NCI-H1092 treated with DMSO at 0.1 percent for 48 hours (cell line): ENCODE data around the gene OAT.
"Not testable (repeated sequence)": the region's sequence is repeated elsewhere in the genome, so short reads cannot be mapped to it uniquely, and the experiment has no call there.

Experiments
- DNase-seq: peaks from one replicate; lab custom pipeline; 2025; lab: John Stamatoyannopoulos, UW

OAT gene

DNA sequence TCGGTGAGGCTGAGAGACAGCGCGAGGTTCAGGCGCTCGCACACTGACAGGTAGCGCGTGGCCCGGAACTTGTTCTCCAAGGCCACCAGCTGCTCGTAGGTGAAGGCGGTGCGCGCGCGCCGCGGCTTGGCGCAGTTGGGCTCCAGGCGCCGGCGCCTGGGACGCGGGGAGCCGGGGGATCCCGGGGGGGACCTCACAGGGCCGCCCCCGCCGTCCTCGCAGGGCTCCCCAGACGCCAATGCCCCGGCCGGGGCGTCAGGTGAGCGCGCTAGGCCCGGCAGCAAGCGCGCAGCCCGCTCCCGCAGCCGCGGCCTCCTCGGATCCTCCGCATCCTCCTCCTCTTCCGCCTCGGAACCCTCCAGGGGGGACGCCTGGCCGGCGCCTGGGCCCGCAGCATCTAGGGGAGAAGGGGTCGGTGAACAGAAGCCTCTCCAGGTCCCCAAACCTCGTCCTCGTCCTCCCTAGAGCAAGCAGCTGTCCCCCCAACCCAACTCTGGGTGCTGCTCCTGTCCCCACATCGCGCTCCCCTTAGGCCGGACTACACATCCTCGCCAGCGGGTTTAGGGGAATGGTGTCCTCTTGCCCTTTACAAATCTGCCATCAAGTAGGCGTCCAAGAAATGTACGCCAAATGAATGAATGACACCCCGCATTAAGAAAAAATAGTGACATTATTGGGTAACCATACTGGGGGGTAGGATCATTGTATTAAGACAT lies 29.2 kb upstream of the OAT start:
- no peak for DNase-seq

DNA sequence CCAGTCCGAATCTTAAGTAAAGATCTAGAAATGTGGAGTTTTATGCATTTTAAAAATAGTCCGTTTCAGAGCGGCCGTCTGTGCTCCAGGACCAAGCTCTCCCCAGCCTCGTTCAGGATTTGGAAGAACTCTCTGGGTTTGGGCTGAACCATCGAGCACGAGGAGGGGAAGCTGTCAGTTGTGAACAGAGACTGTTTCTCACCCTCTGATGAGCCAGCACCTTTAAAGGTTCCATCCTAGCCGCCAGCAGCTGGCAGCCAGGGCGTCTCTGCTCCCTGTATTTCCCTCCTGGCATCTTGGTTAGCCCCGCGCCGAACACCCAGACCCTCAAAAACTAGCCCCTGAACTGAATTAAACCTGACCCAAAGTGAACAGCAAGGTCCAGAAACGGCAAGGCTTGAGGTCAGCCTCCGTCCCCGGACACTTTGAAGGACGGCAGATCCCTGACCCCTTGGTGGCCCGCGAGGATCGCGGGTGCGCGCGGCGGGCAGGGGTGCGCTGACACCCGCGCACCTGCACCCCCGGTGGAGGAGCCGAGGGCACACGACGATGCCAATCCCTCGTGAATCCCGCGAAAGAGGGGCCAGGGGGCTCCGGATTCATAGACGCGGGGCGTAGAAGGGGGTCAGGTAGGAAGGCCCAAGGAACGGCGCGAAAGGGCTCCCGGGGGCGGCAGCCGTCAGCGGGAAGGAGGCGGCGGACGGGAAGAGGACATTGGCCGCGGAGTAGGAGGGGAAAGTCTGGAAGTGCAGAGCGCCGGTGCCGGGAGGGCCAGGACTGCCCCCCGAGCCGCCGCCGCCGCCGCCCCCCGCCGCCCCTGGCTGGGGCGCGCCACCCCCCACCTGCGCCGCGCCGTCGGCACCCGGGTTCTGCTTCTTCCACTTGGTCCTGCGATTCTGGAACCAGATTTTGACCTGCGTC lies 28.4 kb upstream of the OAT start:
- no peak for DNase-seq

DNA sequence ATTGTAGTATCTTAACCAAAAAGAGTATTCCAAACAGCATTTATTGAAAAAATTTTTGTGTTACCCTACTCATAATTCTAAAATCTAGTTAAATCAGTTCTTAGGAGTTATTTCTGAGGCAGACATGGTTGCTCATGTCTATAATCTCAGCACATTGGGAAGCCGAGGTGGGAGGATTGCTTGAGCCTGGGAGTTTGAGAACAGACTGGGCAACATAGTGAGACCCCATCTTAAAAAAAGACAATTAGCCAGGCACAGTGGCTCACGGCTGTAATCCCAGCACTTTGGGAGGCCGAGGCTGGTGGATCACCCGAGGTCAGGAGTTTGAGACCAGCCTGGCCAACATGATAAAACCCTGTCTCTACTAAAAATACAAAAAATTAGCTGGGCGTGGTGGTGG lies 23.0 kb upstream of the OAT start:
- DNase-seq: not testable (repeated sequence)

- no peak for DNase-seq
Observed at GRCh38 chr10:124436191-124436638, 17.5 kb upstream of the OAT start.

DNA sequence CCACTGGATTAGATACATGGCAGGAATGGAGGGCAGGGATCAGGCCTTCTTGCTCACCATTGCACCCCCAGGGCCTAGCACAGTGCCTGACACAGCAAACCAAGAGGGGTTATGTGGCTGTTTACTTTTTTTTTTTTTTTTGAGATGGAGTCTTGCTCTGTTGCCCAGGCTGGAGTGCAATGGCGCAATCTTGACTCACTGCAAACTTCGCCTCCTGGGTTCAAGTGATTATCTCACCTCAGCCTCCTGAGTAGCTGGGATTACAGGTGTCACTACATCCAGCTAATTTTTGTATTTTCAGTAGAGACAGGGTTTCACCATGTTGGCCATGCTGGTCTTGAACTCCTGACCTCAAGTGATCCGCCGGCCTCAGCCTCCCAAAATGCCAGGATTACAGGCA lies 17.0 kb upstream of the OAT start:
- DNase-seq: not testable (repeated sequence)

- DNase-seq: no peak
Observed at GRCh38 chr10:124433461-124433860, 14.7 kb upstream of the OAT start.

DNA sequence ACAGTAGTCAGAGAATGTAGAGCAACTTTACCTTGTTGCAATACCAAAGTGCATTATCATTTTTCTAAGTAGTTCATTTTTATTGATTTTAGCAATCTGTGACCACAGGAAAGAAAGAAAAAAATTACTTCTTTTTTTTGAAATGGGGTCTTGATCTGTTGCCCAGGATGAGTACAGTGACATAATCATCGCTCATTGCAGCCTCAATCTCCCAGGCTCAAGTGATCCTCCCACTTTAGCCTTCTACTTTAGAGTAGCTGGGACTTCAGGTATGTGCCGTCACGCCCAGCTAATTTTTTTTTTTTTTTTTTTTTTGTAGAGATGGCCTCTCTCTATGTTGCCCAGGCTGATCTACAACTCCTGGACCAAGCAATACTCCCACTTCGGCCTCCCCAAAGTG lies 11.4 kb upstream of the OAT start:
- DNase-seq: no peak

DNA sequence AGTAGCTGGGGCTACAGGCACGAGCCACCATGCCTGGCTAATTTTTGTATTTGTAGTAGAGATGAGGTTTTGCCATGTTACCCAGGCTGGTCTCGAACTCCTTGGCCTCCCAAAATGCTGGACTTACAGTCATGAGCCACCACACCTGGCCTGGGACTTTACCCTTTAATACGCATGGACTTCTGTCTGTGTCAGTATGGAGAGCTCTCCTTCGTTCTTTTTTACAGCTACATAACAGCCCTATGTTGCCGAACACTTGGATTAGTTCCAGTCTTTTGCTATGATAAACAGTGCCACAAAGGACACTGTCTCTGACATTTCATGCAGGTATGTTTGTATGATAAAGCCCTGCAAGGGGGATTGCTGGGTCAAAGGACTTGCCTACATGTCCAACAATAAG lies 10.9 kb upstream of the OAT start:
- no peak for DNase-seq

DNA sequence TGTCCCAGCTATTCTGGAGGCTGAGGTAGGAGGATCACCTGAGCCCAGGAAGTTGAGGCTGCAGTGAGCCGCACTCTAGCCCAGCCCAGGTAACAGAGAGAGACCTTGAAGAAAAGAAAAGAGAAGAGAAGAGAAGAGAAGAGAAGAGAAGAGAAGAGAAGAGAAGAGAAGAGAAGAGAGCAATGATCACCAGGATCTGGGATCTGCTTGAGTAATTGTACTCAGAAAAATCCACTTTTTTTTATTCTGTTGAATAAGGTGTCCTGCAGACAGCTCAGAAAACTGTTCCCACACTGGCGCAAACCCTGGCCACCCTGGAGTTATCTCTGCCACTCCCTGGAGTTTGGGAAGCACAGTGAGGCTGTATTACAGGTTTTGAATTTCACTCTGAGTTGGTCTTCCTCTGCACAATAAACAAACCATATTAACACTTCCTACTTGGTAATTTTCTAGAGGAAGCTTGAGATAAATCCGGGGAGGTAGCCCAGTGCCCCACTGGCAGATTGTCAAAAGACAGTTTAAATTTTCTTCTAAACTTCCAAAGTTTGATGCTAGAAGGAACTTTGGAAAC lies 9.6 kb upstream of the OAT start:
- DNase-seq: no peak

GRCh38 chr10:124425227-124425962 lies 6.7 kb upstream of the OAT start:
- no peak for DNase-seq

DNA sequence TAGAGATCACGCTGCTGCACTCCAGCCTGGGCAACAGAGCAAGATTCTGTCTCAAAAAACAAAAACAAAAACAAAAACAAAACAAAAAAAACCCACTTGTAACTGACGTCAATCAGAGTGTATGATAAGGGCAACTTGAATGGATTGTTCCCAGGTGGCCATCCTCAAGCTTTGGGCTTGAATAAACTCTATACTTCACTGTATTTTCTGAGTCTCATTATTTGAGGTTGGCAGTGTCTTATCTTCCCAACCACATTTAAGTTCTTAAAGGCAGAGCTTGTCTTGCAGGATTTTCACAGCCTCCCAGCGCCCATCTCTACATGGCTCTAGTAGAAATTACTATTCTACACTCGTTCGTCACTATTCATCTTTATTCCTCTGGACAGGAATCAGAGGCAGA lies 5.1 kb upstream of the OAT start:
- no peak for DNase-seq

DNA sequence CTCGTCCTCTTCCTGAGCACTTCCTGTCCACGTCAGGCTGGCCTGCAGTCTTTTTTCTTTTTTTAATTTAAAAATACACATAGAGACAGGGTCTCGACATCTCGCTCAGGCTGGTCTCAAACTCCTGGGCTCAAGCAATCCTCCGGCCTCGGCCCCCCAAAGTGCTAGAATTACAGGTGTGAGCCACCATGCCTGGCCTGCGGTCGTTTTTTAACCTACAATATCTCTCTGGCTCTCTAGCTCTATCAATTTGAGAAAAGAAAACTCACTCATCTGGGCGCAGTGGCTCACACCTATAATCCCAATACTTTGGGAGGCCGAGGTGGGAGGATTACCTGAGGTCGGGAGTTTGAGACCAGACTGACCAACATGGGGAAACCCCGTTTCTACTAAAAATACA lies 4.0 kb upstream of the OAT start:
- DNase-seq: no peak

- DNase-seq: no peak
Observed at GRCh38 chr10:124420254-124420653, 1.5 kb upstream of the OAT start.

DNA sequence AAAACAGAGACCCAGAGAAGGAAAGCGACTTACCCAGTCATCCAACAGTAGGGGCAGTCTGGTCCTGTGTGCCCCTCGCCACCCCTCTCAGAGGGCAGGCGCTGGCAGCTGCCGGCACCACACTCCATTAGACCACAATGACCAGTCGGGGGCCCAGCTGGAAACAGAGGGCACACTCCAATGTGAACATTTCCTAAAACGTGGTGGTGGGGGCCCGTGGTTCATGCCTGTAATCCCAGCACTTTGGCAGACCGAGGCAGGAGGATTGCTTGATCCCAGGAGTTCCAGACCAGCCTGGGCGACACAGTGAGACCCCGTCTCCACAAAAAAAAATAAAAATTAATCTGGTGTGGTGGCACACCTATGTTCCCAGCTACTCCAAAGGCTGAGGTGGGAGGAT lies 912 bp upstream of the OAT start:
- DNase-seq: no peak

GRCh38 chr10:124417895-124418725 lies 613 bp downstream of the OAT start:
- peak; percentile 11 for DNase-seq

DNA sequence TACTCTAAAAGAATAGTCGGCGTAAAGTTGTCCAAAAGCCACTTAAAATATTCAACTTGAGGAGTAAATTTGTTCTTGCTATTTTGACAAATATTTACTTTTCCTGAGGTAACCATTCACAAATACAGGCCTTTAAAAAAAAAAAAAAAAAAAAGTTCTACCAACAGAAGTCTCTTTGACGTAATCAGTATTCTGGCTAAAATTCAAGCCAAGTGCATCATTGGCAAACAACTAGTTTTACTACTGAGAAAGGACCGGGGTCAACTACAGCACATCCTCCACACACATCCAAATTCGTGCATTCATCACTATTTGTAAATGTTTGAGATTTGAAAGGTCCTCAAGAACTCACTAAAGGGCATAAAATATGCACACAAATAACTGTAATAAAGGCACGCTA lies 2.0 kb downstream of the OAT start:
- DNase-seq: no peak

DNA sequence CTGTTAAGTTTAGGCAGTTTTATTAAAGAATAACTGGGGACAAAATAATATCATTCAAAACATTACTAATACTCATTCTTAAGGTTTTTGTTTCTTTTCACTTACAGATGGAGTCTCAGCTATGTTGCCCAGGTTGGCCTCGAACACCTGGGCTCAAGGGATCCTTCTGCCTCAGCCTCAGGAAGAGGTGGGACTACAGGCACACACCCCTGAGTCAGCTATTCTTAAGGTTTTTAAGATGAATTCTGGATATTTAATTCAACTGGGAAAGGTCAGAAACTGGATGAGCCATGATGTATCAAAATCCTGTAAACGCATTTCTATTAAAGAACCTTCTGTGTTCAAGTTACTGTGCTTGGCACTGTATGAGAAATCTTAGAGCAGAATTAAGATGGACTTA lies 3.5 kb downstream of the OAT start:
- no peak for DNase-seq

DNA sequence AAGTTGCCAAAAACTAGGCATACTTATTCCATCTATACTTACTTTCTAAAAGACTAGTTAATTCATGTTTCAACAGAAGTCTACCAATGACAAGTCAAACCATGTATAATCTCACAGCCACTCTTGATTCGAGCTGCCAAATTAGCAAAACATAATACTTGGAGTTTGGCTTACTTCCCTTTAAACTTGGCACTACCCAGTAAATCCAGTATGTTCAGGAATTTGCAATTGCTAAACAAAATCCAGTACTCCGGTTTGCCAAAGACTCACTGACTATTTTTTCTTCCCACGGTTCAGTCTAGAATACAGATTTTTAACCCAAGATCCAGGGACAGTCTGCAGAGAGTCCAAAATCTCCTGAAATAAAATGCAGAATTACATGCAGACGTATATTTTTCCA lies 4.6 kb downstream of the OAT start:
- no peak for DNase-seq

DNA sequence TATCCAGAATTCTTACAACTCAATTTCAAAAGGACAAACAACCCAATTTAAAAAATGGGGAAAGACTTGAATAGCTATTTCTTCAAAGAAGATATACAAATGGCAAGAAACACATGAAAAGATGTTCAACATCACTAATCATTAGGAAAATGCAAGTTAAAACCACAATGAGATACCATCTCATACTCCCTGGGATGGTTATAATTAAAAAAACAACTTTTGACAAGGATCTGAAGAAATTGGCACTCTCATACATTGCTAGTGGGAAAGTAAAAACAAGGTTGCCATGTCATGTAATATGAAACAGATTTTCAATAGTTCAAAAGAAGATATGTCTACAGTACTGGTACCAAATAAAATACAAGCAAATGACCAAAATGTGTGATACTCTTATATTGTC lies 9.0 kb downstream of the OAT start:
- no peak for DNase-seq

GRCh38 chr10:124408357-124408756 lies 10.4 kb downstream of the OAT start:
- DNase-seq: no peak

DNA sequence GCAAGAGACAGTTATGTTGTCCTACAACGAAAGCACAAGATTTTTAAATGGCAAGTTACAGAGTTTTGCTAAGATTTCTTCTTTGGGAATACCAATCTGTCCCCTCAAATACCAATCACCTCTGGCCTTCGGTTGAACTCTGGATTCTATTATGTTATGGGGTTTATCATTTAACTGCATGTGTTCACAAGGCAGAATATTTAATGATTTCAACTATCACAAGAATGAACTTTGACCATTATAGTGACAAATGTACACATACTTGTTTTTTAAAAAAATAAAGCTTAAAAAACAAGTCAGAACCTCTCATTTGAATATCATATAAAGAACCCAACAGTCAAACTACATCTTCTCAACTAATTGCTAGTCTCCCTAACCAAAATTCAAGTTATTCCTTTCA lies 11.3 kb downstream of the OAT start:
- no peak for DNase-seq
